GM18909 (cell line): Measurements from ENCODE around the gene PTPN5.
A peak's percentile ranks its signal among the peaks of the same experiment; 100 is the strongest.

Experiments used
- ATAC-seq: cut with Tn5 transposase; IDR thresholded peaks from one replicate; pipeline ENCODE4 v1.9.1; 2021; ENCODE audit warnings: mild to moderate bottlenecking; ENCODE audit not compliant: unreplicated experiment, poor library complexity

The PTPN5 gene

DNA sequence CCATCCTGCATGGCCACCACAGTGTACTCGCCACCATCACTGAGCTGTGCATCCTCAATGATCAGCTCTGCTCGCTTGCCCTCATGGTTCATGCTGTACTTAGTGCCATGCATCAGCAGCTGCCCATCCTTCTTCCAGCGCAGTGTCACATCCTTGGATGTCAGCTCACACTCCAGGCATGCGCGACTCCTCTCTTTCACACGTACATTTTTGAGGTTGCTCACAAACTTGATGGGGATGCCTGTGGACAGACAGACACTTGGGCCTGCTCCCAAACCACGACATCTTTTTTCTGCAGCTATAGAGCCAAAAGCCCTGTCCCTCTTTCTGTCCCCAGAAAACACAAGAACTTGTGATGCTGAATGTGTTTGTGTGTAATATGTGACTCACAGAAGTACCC, 76.1 kb downstream of the PTPN5 start:
- no peak for ATAC-seq

DNA sequence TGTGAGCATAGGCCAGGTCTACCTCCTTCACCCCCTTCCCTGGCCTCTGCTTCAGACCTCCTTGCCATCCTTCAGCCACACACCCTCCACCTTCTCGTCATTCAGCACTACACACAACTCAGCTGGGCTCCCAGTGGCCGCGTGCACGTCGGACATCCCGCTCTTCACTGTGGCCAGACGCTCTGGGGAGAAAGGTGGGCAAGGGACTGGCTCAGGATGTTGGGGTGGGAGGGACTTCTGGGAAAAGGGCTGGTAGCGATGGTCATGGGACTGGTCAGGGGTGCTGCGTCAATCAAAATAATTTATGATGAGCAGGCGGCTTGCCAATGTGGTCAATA, 77.2 kb downstream of the PTPN5 start:
- ATAC-seq = no peak

DNA sequence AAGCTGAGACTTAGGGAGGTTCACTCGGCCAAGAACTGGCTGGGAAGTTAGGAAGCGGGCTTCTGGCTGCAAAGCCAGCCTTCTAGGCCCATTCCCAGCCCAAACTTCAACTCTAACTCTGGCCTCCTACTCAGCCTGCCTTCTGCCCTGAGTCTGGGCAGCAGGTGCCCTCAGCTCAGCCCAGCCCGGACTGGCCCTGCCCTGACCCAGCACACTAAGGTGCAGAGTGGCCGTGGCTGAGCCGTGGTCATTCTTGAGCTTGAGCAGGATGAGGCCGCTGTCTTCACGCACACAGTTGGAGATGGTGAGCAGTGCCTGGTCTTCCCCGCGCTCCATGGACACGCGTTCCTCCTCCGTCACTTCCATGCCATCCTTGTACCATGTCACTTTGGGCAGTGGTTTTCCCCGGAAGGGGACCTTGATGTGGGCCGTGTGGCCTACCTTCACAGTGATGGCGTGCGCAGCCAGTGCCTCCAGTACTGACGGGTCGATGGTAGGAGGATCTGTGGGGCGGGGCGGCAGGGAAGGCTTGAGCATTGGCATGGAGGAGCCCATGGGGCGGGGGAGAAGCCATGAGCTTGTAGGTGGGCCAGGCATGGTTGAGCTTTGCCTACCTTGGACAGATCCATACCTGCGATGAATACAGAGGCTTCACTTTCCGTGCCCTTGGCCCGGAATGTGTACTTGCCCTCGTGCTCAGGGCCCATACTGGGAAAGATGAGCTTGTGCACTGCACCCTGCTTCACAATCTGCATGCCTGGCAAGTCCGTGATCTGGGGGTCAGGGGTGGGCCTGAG, 77.8 kb downstream of the PTPN5 start:
- no peak for ATAC-seq

DNA sequence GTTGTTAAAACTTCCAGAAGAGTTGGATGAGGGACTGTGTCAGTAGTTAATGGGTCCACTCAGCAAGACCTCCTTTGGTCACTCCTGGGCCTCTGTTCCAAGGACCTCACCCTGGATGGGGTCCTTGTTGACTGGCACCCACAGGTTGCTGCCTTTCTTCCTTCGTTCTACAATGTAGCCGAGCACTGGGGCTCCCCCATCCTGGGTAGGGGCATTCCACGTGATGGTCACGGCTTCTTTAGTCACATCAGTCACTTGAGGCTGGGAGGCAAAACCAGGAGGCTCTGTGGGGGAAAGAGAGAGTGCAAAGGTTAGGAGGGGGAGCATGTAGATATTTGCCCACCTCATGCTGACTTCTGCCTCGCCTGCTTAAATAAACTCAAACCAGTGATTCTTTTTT, 81.1 kb downstream of the PTPN5 start:
- ATAC-seq = no peak

DNA sequence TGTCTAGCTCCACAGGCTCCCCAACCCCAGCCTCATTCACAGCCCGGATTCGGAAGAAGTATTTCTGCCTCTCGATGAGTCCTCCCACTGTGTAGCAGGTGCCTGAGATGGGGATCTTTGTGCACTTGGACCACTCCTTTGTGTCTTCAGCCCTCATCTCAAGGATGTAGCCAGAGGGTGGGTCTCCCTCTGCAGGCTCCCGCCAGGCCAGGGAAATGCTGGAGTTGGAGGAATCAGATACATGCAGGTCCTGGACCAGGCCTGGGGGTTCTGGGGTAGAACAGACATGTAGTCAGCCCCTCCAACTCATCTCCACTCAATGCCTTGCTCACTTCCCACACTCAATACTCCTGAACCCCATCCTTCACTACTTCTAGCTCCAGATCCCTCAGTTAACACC, 82.2 kb downstream of the PTPN5 start:
- ATAC-seq = no peak

DNA sequence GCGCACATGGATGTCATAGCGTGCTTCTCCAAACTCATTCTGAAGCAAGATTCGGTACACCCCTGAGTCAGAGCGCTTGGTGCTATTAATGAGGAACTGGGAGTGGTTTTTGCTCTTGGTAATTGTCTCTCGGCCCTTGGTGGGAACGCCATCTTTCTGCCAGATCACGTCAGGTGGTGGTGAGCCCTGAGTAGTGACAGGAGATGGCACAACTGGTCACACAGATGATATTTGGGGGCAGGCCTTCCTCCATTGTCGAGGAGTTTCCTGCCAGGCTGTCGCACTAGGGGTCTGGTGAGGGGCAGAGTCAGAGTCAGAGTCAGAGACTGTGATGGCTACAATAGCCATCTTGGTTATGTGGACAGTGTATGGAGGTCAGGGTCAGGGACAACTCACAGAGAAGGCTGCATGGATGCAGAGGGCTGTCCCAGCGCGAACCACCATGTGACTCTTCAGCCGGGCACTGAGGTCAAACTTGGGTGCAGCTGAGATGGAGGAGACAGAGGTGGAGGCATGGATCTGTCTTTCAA, 83.7 kb downstream of the PTPN5 start:
- no peak for ATAC-seq

DNA sequence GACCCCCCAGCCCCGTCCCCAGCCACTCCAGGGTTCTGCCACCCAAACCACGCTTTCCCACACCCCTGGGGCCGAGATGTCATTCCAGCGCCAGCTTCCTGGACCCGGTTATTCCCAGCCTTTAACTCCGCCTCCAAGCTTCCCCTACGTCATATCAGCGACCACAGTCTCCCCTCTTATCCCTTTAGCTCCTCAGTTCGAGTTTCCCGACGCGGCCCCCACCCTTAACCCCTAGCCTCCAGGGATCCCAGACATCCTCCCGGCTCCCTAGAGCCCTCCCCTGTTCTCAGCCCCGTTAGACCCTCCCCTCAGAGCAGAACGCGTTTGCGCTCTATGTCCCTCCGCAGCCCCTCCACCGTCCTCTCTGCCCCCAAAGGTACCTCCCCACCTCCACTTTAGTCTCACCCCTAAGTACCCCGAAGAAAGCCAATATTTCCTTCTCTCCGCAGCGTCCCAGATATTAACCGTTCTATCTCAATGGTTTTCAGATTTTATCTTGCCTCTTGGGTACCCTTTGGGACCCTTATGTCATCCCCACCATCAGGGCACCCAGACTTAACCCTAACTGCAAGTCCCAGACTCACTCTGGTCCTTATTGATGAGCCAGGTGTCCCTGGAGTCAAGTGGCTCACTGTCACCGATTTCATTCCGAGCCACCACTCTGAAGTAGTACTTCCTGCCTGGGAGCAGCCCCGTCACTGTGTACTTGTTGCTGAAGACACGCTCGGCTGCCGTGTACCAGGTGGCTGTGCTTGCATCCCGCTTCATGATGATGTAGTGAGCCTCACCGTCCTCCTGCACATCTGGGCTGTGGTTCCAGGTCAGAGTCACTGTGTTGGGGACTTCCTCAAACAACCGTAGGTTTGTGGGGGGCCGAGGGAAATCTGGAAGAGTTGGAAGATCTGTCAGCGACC, 85.0 kb downstream of the PTPN5 start:
- ATAC-seq = no peak

DNA sequence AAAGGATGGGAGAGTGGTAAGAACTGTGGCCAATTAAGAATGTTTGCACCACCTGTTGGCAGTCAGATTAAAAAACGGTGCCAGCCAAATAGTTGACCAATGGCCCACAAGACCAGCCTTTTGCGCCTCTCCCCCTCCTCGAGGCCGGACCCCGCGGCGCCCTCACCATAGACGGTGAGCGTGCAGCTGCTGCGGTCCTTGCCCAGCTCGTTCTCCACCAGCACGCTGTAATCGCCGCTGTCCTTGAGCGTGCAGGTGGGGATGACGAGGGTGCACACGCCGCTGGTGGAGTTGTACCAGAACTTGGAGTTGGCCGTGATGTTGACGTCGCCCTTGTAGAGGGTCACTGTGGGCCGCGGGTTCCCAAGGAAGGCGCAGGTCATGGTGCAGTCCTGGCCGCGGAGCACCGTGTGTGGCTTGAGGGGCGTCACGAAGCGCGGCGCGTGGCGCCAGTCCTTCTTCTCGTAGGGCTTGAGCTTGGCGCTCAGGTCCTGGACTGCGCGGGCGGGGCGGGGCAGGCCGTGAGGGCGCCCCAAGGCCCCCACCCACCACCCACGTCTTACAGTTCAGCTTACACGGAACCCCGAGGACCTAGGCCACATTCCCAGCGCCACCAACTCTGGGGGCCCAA, 85.8 kb downstream of the PTPN5 start:
- ATAC-seq = no peak

DNA sequence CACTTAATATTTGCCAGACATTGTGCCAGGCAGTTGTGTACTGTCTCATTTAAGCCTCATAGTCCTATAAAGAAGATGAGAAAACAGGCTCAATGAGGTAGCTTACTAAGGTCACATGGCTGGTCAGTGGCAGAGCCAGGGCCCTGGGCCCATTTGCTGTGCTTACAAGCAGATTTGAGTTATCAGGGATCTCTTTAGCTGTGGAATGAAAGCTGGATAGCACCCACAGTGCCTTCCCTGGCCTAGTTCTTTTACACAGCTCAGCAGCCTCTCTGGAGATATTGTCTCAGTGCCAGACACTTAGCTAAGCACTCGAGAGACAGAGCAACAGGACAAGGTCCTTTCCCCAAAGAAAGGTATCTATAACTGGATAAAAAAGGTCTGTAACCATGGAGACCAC, 86.9 kb downstream of the PTPN5 start:
- ATAC-seq = no peak

DNA sequence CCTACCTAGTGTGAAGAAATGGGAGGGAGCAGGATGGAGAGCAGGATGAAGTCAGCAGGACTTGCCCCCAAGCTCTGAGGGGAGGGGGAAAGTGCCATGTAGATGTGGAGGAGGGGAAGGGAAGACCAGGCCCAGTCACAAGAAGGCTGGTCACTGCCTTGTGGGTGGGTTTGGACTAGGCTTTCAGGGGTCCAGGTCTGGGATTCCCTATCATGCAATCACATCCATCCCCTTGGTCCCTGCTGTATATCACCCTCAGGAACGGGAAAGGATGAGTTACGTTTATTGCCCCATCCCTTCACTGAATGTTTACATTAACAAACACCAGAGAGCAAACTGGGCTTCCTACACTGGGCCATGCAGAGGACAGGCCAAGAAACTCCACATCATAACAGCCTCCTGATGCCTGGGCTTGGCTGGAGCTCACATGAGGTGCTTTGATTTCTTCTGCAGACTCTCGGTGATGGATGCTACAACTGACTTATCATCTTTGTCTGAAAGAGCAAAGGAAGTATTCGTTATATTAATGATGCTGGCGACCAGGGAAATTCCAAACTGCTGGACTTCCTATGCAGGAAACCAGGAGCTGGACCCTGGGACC, 87.5 kb downstream of the PTPN5 start:
- no peak for ATAC-seq

DNA sequence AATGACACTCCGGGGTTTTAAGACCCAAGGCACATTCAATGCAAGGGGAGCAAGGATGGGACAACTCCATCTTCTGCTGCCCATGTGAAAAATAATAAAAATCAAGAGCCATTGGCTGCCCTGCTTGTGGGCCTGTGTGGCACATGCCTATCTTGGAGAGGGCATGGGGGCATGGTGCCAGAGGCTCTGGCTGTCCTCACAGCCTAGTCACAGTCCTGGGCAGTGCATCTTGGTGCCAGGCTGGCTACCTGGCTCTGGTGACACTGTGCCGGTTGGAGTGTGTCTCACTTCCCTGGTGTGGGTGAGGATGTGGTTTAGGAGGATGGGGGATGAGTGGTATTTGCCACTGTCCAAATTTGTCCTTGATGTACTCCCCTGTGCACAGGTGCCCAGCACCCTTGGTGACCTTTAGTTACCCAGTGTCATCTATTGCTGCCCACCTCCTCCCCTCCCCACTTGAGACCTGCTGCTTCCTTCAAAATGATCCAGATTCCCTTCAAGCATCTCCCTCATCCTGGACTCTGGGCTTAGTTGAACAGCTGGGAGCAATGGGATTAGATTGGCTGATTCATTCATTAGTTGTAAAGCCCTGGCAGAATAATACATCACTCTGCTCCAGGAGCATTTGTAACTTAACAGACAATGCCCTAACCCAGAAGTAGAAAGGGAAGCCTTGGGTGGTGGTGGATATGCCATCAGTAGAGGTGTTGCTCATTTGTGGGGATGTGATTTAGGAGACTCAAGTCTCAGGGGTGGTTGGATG, 88.4 kb downstream of the PTPN5 start:
- no peak for ATAC-seq

DNA sequence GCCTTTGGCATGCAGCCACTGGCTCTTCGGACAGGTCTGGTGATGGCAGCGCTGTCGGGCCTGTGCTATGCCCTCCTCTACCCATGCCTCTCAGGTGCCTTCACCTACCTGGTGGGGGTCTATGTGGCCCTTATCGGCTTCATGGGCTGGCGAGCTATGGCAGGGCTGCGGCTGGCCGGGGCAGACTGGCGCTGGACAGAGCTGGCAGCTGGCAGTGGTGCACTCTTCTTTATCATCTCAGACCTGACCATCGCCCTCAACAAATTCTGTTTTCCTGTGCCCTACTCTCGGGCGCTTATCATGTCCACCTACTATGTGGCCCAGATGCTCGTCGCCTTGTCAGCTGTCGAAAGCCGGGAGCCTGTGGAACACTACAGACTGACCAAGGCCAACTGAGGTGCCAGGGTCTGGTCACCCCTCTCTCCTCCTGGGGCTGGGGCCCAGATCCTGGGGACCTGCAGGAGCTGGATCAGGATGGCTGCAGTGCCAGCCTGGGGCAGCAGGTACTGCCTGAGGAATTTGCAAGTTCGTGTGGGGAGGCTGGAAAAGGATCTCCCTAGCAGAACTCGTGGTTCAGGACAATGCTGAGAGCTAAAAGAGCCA, 89.9 kb downstream of the PTPN5 start:
- no peak for ATAC-seq

DNA sequence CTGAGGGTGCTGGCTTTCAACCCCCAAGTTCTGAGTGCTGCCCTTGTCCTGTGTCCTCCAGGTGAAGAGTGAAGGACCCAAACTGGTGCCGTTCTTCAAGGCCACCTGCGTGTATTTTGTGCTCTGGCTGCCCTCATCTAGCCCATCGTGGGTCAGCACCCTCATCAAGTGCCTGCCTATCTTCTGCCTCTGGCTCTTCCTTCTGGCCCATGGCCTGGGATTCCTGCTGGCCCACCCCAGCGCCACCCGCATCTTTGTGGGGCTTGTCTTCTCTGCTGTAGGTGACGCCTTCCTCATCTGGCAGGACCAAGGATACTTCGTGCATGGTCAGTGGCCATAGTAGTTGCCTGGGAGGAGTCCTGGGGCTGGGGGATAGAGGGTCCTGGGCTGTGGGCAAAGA, 90.7 kb downstream of the PTPN5 start:
- no peak for ATAC-seq

DNA sequence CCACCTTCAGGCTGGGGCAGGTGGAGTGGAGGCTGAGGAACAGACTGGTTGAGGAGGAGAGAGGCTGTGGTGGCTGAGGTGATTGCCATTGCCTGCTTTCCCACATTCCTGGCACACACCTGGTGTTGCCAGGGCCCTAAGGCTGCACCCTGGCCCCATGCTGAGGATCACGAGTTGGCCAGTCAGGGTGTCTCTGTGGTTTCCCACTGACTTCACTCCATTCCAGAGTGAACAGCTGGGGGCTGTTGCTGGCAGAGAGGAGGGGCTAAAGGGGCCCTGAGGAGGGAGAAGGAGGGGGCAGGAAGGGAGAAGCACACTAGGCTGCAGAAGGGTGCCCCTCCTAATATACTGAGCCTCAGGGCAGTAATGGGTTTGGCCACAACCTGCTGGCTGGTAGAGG, 91.2 kb downstream of the PTPN5 start:
- no peak for ATAC-seq

DNA sequence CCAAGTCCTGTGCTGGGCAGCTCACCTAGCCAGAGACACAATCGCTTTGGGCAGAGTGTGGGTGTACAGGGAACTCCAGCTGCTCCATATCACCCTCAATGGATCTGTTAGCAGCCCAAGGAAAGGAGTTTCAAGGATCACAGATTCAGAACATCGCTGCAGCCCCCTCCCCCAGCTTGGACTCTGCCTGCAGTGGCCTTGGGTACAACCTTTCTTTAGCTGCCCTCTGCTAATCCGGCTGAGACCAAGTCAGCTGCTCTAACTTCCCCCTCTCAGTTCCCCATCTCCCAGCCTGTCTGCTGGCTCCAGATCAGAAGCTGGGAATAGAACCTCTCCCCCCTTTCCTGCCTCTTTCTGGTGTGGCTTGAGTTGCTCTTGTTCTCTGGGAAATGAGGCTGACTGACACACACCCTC, 91.7 kb downstream of the PTPN5 start:
- ATAC-seq = no peak

DNA sequence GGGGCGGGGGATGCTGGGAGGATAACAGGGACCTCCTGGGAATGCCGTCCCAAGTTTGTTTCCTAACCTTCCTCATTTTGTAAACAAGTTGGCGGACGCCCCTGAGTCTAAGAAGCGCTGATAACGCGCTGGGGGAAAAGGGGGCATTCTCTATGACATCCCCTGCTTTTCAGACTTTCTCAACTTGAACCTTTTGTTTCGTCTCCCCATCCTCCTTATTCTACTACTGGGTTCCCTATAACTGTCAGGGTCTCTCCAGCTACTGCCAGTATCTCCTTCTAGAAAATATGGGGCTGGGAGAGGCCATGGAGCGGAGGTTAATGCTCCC, 92.4 kb downstream of the PTPN5 start:
- ATAC-seq = no peak

DNA sequence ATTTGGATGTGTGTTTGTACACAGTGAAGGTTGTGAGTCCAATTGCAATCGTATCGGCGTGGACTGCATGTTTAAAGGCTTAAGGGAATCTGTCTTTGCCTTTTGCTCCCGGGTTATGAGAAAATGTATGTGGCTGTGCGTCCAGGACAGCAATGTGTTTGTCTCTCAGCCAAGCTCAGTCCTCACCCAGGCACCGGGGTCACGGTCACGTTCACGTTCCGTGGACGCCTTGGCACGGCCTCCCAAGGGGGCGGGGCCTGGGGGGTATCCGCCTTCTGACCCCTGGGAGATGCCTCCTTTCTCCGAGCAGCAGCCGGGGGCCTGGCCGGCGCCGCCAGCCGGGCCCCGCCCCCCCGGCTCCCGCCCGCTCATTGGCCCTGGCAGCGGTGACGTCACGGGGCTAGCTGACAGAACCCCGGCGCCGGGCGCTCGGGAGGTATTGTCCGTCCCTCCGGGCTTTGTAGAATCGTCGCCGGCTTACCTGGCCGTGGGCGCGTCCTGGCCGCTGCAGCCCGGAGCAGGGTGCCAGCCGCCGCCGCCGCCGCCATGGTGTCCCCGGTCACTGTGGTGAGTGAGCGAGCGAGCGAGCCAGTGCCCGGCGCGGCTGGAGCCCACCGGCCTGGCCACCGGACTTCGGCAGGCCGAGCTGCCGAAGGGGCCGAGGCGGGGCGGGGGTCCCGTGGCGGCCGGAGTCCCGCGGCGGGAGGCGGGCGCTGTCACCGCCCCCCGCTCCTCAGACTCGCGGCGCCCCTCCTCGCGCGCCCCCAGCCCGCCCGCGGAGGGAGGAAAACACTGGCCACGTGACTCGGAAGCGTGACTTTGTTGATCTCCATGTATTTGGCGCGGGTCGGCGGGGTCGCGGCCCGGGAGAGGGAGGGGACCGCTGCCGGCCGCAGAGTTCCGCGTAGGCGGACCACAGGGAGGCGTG, 93.0 kb downstream of the PTPN5 start, which contains the start of gene TMEM86A:
Gene TMEM86A (plus strand): TSS at position 439 of the 928 bp plus-strand sequence. CDS start 108 bp downstream, at position 547.
- peak; percentile 95 for ATAC-seq

DNA sequence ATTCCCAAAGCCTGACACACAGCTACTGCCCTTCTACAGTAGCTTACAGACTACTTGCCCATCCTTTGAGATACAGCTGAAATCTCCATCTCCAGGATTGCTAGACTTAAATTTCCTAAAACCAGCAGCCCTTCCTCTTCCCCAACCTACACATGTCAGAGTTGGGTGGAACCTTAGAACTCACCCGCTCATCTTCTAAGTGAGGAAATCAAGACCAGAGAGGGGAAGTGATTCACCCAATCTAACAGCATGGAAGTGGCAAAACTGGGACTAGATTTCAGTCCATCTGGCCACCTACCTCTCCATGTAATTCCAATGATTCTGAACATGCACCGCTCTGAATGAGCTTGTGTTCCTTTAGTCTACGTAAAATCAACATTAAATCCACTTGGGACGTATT, 94.0 kb downstream of the PTPN5 start:
- no peak for ATAC-seq
